RCC 7860 (cell line): ENCODE data around the gene L3MBTL4.

Experiments
- DNase-seq: peaks from one replicate; pipeline ENCODE4 v3.0.0-alpha.2; 2015; ENCODE audit warnings: low spot score
- FAIRE-seq: peaks from 2 replicates; lab custom pipeline; 2012; peaks lifted over from hg19 to GRCh38; lab: Jason Lieb, UNC

L3MBTL4 gene

GRCh38 chr18:6367208-6367607 is 47.5 kb downstream of the L3MBTL4 start:
- no peak for DNase-seq
- no peak for FAIRE-seq

- FAIRE-seq (no peak), DNase-seq (no peak)
Observed at GRCh38 chr18:6366776-6367175, 47.9 kb downstream of the L3MBTL4 start.

GRCh38 chr18:6365385-6365784 is 49.3 kb downstream of the L3MBTL4 start:
- FAIRE-seq = no peak
- DNase-seq = no peak

GRCh38 chr18:6363216-6363615 is 51.5 kb downstream of the L3MBTL4 start:
- DNase-seq = no peak
- FAIRE-seq = no peak

- FAIRE-seq = no peak
- no peak for DNase-seq
Observed at GRCh38 chr18:6362559-6363129, 52.1 kb downstream of the L3MBTL4 start.

GRCh38 chr18:6357668-6358067 is 57.0 kb downstream of the L3MBTL4 start:
- DNase-seq (no peak), FAIRE-seq (no peak)

- peak; percentile 86 for FAIRE-seq
- DNase-seq = peak; percentile 91
Observed at GRCh38 chr18:6355789-6356589, 58.7 kb downstream of the L3MBTL4 start.

- FAIRE-seq (no peak), DNase-seq (no peak)
Observed at GRCh38 chr18:6352275-6352674, 62.4 kb downstream of the L3MBTL4 start.

- FAIRE-seq = no peak
- DNase-seq = no peak
Observed at GRCh38 chr18:6342990-6343389, 71.7 kb downstream of the L3MBTL4 start.

GRCh38 chr18:6341709-6342108 is 73.0 kb downstream of the L3MBTL4 start:
- no peak for FAIRE-seq
- no peak for DNase-seq

GRCh38 chr18:6341303-6341702 is 73.4 kb downstream of the L3MBTL4 start:
- DNase-seq = no peak
- FAIRE-seq = no peak

GRCh38 chr18:6340121-6340520 is 74.6 kb downstream of the L3MBTL4 start:
- FAIRE-seq (no peak), DNase-seq (no peak)

GRCh38 chr18:6336239-6336638 is 78.5 kb downstream of the L3MBTL4 start:
- FAIRE-seq (no peak), DNase-seq (no peak)

- no peak for FAIRE-seq
Observed at GRCh38 chr18:6333981-6334380, 80.7 kb downstream of the L3MBTL4 start.

GRCh38 chr18:6331872-6332271 is 82.8 kb downstream of the L3MBTL4 start:
- FAIRE-seq (no peak), DNase-seq (no peak)

More at GRCh38 chr18:6333981-6334380, 80.7 kb downstream of the L3MBTL4 start:
- no peak for DNase-seq

GRCh38 chr18:6330786-6331185 is 83.9 kb downstream of the L3MBTL4 start:
- DNase-seq = no peak

GRCh38 chr18:6328621-6329010 is 86.1 kb downstream of the L3MBTL4 start:
- FAIRE-seq (no peak), DNase-seq (no peak)

More at GRCh38 chr18:6330786-6331185, 83.9 kb downstream of the L3MBTL4 start:
- no peak for FAIRE-seq

- no peak for FAIRE-seq
- DNase-seq = no peak
Observed at GRCh38 chr18:6327895-6328620, 86.7 kb downstream of the L3MBTL4 start.

GRCh38 chr18:6327485-6327884 is 87.2 kb downstream of the L3MBTL4 start:
- DNase-seq (no peak), FAIRE-seq (no peak)

GRCh38 chr18:6326566-6326965 is 88.1 kb downstream of the L3MBTL4 start:
- no peak for FAIRE-seq
- DNase-seq = no peak

- no peak for FAIRE-seq
- no peak for DNase-seq
Observed at GRCh38 chr18:6323319-6323889, 91.3 kb downstream of the L3MBTL4 start.
